Body of pancreas (tissue), 4 donors: ENCODE data around the gene PTPA.

Source experiments
- POLR2A ChIP-seq, 3 donors: fragments of 450-650 bp; IDR thresholded peaks; one replicate each; pipeline ENCODE4 v1.6.1; 2016; ENCODE audit warnings: antibody characterized with exemption in 3 of 3, mild to moderate bottlenecking in 2 of 3
- TF ChIP-seq, protein P1 (sequence below), 7 experiments: fragments of 450-650 bp in 4 of 7; fragments of 200-600 bp in 3 of 7; sonication (generic) in 3 of 7; IDR thresholded peaks; one replicate each; pipeline ENCODE4 v1.5.1; 2016 to 2019; ENCODE audit warnings: antibody characterized with exemption in 7 of 7

DNA sequence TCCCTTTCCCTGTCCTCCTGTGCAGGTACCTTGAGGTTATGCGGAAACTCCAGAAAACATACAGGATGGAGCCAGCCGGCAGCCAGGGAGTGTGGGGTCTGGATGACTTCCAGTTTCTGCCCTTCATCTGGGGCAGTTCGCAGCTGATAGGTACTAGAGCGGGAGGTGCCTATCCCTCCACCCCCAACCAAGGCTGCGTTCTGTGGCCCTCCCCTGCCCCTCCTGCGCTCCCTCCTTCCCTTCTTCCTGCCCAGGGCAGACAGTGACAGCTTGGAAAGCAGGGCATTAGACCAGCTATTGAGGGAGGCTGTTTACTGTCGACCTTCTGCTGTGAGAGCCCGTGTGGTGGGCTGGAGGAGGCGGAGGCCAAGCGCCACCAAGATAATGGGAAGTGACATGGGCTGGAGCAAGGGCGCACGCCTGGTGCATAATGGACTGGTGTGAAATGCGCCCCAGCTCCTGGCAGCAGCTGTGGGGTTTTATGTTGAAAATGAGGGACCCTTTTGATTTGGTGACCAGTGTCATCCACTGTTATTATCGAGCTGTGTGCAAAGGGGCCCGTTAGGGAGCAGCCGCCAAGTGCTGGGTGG lies 25.3 kb downstream of the PTPA start:
- TF ChIP-seq, protein P1, sequence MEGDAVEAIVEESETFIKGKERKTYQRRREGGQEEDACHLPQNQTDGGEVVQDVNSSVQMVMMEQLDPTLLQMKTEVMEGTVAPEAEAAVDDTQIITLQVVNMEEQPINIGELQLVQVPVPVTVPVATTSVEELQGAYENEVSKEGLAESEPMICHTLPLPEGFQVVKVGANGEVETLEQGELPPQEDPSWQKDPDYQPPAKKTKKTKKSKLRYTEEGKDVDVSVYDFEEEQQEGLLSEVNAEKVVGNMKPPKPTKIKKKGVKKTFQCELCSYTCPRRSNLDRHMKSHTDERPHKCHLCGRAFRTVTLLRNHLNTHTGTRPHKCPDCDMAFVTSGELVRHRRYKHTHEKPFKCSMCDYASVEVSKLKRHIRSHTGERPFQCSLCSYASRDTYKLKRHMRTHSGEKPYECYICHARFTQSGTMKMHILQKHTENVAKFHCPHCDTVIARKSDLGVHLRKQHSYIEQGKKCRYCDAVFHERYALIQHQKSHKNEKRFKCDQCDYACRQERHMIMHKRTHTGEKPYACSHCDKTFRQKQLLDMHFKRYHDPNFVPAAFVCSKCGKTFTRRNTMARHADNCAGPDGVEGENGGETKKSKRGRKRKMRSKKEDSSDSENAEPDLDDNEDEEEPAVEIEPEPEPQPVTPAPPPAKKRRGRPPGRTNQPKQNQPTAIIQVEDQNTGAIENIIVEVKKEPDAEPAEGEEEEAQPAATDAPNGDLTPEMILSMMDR (IDR thresholded peaks at IDR 0.05): no peak
- TF ChIP-seq POLR2A (IDR thresholded peaks at IDR 0.05): no peak
